IMR-90 (cell line): ENCODE results near the gene FAM174B.

Source experiments
- CEBPB ChIP-seq: IDR thresholded peaks from 2 replicates; pipeline ENCODE4 v1.6.1; 2012; ENCODE audit warnings: low read depth, low read length, improper control_type of control experiment
- CTCF ChIP-seq: conservative IDR thresholded peaks from 2 replicates; pipeline ENCODE4 v1.5.1; 2012; ENCODE audit warnings: mild to moderate bottlenecking, low read depth, low read length, improper control_type of control experiment
- MAFK ChIP-seq: IDR thresholded peaks from 2 replicates; pipeline ENCODE4 v1.6.1; 2012; ENCODE audit warnings: low read depth, low read length, improper control_type of control experiment
- MAZ ChIP-seq: IDR thresholded peaks from 2 replicates; pipeline ENCODE4 v1.6.1; 2012; ENCODE audit warnings: low read depth, mild to moderate bottlenecking, low read length, improper control_type of control experiment, moderate library complexity, borderline replicate concordance
- MXI1 ChIP-seq: IDR thresholded peaks from 2 replicates; pipeline ENCODE4 v1.6.1; 2012; ENCODE audit warnings: low read depth, mild to moderate bottlenecking, low read length, moderate library complexity, borderline replicate concordance
- POLR2A ChIP-seq: IDR thresholded peaks from 2 replicates; pipeline ENCODE4 v1.6.1; 2012; ENCODE audit warnings: mild to moderate bottlenecking, low read depth, low read length
- RAD21 ChIP-seq: IDR thresholded peaks from 2 replicates; pipeline ENCODE4 v1.6.1; 2012; ENCODE audit warnings: low read length, improper control_type of control experiment

- TF ChIP-seq CTCF (no peak), POLR2A (no peak), MAFK (no peak), MAZ (no peak), RAD21 (no peak), MXI1 (no peak), CEBPB (no peak)
Observed at GRCh38 chr15:92633001-92633400, 22.6 kb downstream of the FAM174B start.
